HEK293 (cell line): Measurements from ENCODE around the gene GDAP1L1.

Experiments
- GLI2 ChIP-seq: fragments of 450-650 bp; formaldehyde crosslinking; IDR thresholded peaks from 2 replicates; pipeline ENCODE4; 2017; ENCODE audit warnings: missing biosample characterization, missing genetic modification characterization, low read depth, borderline replicate concordance
- MYNN ChIP-seq: fragments of 450-650 bp; formaldehyde crosslinking; IDR thresholded peaks from 2 replicates; pipeline ENCODE4 v1.5.1; 2016; ENCODE audit warnings: missing biosample characterization, missing genetic modification characterization, borderline replicate concordance
- PATZ1 ChIP-seq: fragments of 450-650 bp; formaldehyde crosslinking; IDR thresholded peaks from 2 replicates; pipeline ENCODE4 v1.5.1; 2016; ENCODE audit warnings: missing biosample characterization, missing genetic modification characterization
- SP3 ChIP-seq: fragments of 450-650 bp; formaldehyde crosslinking; IDR thresholded peaks from 2 replicates; pipeline ENCODE4 v1.5.1; 2016; ENCODE audit warnings: missing biosample characterization, missing genetic modification characterization
- TCF7L2 ChIP-seq: IDR thresholded peaks from 2 replicates; pipeline ENCODE4 v1.6.1; 2011; ENCODE audit warnings: low read depth, mild to moderate bottlenecking, inconsistent platforms, low read length, moderate library complexity, borderline replicate concordance
- YY1 ChIP-seq: fragments of 450-650 bp; formaldehyde crosslinking; IDR thresholded peaks from 2 replicates; pipeline ENCODE4 v1.5.1; 2018; ENCODE audit warnings: missing biosample characterization, missing genetic modification characterization
- YY2 ChIP-seq: fragments of 450-650 bp; formaldehyde crosslinking; IDR thresholded peaks from 2 replicates; pipeline ENCODE4 v1.5.1; 2016; ENCODE audit warnings: missing biosample characterization, missing genetic modification characterization
- ZBTB1 ChIP-seq: fragments of 450-650 bp; formaldehyde crosslinking; IDR thresholded peaks from 2 replicates; pipeline ENCODE4 v1.5.1; 2016; ENCODE audit warnings: missing biosample characterization, missing genetic modification characterization
- ZBTB26 ChIP-seq: fragments of 450-650 bp; formaldehyde crosslinking; optimal IDR thresholded peaks from 2 replicates; pipeline ENCODE3; 2016; ENCODE audit warnings: missing biosample characterization, mild to moderate bottlenecking, missing genetic modification characterization
- ZFP37 ChIP-seq: fragments of 450-650 bp; formaldehyde crosslinking; IDR thresholded peaks from 2 replicates; pipeline ENCODE4 v1.5.1; 2016; ENCODE audit warnings: missing biosample characterization, missing genetic modification characterization
- ZNF121 ChIP-seq: fragments of 450-650 bp; formaldehyde crosslinking; IDR thresholded peaks from 2 replicates; pipeline ENCODE4 v1.5.1; 2016; ENCODE audit warnings: missing biosample characterization, missing genetic modification characterization
- ZNF157 ChIP-seq: fragments of 450-650 bp; formaldehyde crosslinking; IDR thresholded peaks from 2 replicates; pipeline ENCODE4 v1.5.1; 2016; ENCODE audit warnings: missing biosample characterization, missing genetic modification characterization
- ZNF16 ChIP-seq: fragments of 450-650 bp; formaldehyde crosslinking; IDR thresholded peaks from 2 replicates; pipeline ENCODE4 v1.5.1; 2016; ENCODE audit warnings: low read depth, missing biosample characterization, missing genetic modification characterization
- ZNF221 ChIP-seq: fragments of 450-650 bp; formaldehyde crosslinking; IDR thresholded peaks from 2 replicates; pipeline ENCODE4 v1.5.1; 2017; ENCODE audit warnings: missing biosample characterization, missing genetic modification characterization, borderline replicate concordance
- ZNF223 ChIP-seq: fragments of 450-650 bp; formaldehyde crosslinking; IDR thresholded peaks from 2 replicates; pipeline ENCODE4 v1.5.1; 2016; ENCODE audit warnings: missing biosample characterization, missing genetic modification characterization
- ZNF26 ChIP-seq: fragments of 450-650 bp; formaldehyde crosslinking; IDR thresholded peaks from 2 replicates; pipeline ENCODE4 v1.5.1; 2016; ENCODE audit warnings: missing biosample characterization, missing genetic modification characterization
- ZNF266 ChIP-seq: fragments of 450-650 bp; formaldehyde crosslinking; IDR thresholded peaks from 2 replicates; pipeline ENCODE4 v1.5.1; 2016; ENCODE audit warnings: missing biosample characterization, missing genetic modification characterization, low read depth
- ZNF354C ChIP-seq: fragments of 450-650 bp; formaldehyde crosslinking; IDR thresholded peaks from 2 replicates; pipeline ENCODE4 v1.5.1; 2016; ENCODE audit warnings: missing biosample characterization, missing genetic modification characterization, low read depth, borderline replicate concordance
- ZNF362 ChIP-seq: fragments of 450-650 bp; formaldehyde crosslinking; IDR thresholded peaks from 2 replicates; pipeline ENCODE4 v1.5.1; 2016; ENCODE audit warnings: missing biosample characterization, missing genetic modification characterization
- ZNF404 ChIP-seq: fragments of 450-650 bp; formaldehyde crosslinking; IDR thresholded peaks from 2 replicates; pipeline ENCODE4 v1.5.1; 2017; ENCODE audit warnings: missing biosample characterization, missing genetic modification characterization
- ZNF48 ChIP-seq: fragments of 450-650 bp; formaldehyde crosslinking; IDR thresholded peaks from 2 replicates; pipeline ENCODE4 v1.5.1; 2016; ENCODE audit warnings: missing biosample characterization, missing genetic modification characterization
- ZNF555 ChIP-seq: fragments of 450-650 bp; formaldehyde crosslinking; conservative IDR thresholded peaks from 2 replicates; pipeline ENCODE4 v1.5.1; 2017; ENCODE audit warnings: missing biosample characterization, mild to moderate bottlenecking, missing genetic modification characterization, inconsistent platforms
- ZNF610 ChIP-seq: fragments of 450-650 bp; formaldehyde crosslinking; IDR thresholded peaks from 2 replicates; pipeline ENCODE4 v1.5.1; 2016; ENCODE audit warnings: missing biosample characterization, missing genetic modification characterization, borderline replicate concordance
- ZNF639 ChIP-seq: fragments of 450-650 bp; formaldehyde crosslinking; IDR thresholded peaks from 2 replicates; pipeline ENCODE4 v1.5.1; 2016; ENCODE audit warnings: missing biosample characterization, missing genetic modification characterization
- ZNF645 ChIP-seq: fragments of 450-650 bp; formaldehyde crosslinking; IDR thresholded peaks from 2 replicates; pipeline ENCODE4; 2016; ENCODE audit warnings: missing biosample characterization, missing genetic modification characterization
- ZNF660 ChIP-seq: fragments of 450-650 bp; IDR thresholded peaks from 2 replicates; pipeline ENCODE4 v1.5.1; 2018; ENCODE audit warnings: missing biosample characterization, mild to moderate bottlenecking, missing genetic modification characterization
- ZSCAN16 ChIP-seq: fragments of 450-650 bp; formaldehyde crosslinking; IDR thresholded peaks from 2 replicates; pipeline ENCODE4 v1.5.1; 2016; ENCODE audit warnings: missing biosample characterization, missing genetic modification characterization
- ZSCAN4 ChIP-seq: fragments of 450-650 bp; formaldehyde crosslinking; IDR thresholded peaks from 2 replicates; pipeline ENCODE4 v1.5.1; 2017; ENCODE audit warnings: missing biosample characterization, missing genetic modification characterization
- ZXDB ChIP-seq: fragments of 450-650 bp; formaldehyde crosslinking; IDR thresholded peaks from 2 replicates; pipeline ENCODE4 v1.5.1; 2016; ENCODE audit warnings: missing biosample characterization, missing genetic modification characterization

GDAP1L1 gene

GRCh38 chr20:44210406-44211176 lies 36.5 kb upstream of the GDAP1L1 start, which contains the start of gene OSER1 (continued):
- TF ChIP-seq ZBTB26 (tag by site-specific recombination) = peak; percentile 82
- peak; percentile 41; the same call in 1 of the 2 replicates for TF ChIP-seq ZNF223 (tag by site-specific recombination)
- TF ChIP-seq ZNF121 (tag by site-specific recombination) = no peak
- TF ChIP-seq ZNF16 (tag by site-specific recombination) = no peak
- TF ChIP-seq ZXDB (tag by site-specific recombination) = peak; percentile 81
- TF ChIP-seq ZNF48 (tag by site-specific recombination) = no peak
- no peak for TF ChIP-seq ZNF354C
- TF ChIP-seq SP3 = peak; percentile 99
- TF ChIP-seq GLI2 (tag by site-specific recombination) = no peak
- TF ChIP-seq ZSCAN4 (tag by site-specific recombination) = peak; percentile 10; the same call in 1 of the 2 replicates
- no peak for TF ChIP-seq ZNF639 (tag by site-specific recombination)
- TF ChIP-seq ZNF660 (tag by site-specific recombination) = peak; percentile 47
- TF ChIP-seq ZNF555 (tag by site-specific recombination) = no peak
- no peak for TF ChIP-seq ZNF362
- 0 out of 2 replicates have a peak, but pooled peaks have one; percentile 65 for TF ChIP-seq ZNF610 (tag by site-specific recombination)
- TF ChIP-seq TCF7L2 = no peak
- peak; percentile 76 for TF ChIP-seq PATZ1
- TF ChIP-seq ZNF221 (tag by site-specific recombination) = no peak
- no peak for TF ChIP-seq ZNF157
- TF ChIP-seq YY2 (tag by site-specific recombination) = no peak; the same call in 1 of the 2 replicates
- TF ChIP-seq ZNF26 (tag by site-specific recombination) = no peak
- peak; percentile 50; the same call in 1 of the 2 replicates for TF ChIP-seq YY1 (tag by site-specific recombination)
- TF ChIP-seq ZNF404 (tag by site-specific recombination) = no peak
- TF ChIP-seq ZNF645 (tag by site-specific recombination) = 0 out of 2 replicates have a peak, but pooled peaks have one; percentile 70
- 0 out of 2 replicates have a peak, but pooled peaks have one; percentile 64 for TF ChIP-seq ZSCAN16 (tag by site-specific recombination)
- TF ChIP-seq ZNF266 (tag by site-specific recombination) = no peak
- peak; percentile 64 for TF ChIP-seq ZFP37 (tag by site-specific recombination)
- no peak for TF ChIP-seq ZBTB1 (tag by site-specific recombination)
- no peak for TF ChIP-seq MYNN (tag by site-specific recombination)
